ENCODE measurements around the gene ABHD8.

DNA sequence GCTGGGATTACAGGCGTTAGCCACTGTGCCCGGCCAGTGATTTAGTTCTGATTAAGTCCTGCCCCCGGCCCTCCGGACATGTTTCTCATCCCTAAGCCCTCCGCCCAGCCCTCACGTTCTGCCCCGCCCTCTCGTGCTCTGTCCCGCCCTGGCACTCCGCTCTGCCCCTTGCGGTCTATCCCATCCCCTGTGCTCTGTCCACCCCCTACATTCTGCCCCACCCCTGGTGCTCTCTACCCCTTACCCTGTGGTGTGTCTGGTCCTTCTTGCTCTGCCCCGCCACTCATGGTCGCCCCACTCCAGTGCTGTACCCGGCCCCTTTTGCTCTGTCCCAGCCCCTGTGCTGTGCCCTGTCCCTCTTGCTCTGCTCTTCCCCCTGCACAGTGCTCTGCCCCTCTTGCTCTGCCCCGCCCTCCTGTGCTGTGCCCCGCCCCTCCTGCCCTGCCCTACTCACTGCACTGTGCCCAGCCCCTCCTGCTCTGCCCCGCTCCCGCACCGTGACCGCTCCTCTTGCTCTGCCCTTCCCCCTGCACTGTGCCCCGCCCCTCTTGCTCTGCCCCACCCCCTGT is 37.2 kb upstream of the ABHD8 start:
- TF ChIP-seq ZNF274 (IDR thresholded peaks at IDR 0.05; ENCODE audit: low read depth, low read length) (no peak), YY1 (IDR thresholded peaks at IDR 0.05; ENCODE audit: insufficient read depth, insufficient read length) (no peak)
